T-helper 1 cell (primary cell): Measurements from ENCODE around the gene IL3RA.
"Not testable (repeated sequence)": the region's sequence is repeated elsewhere in the genome, so short reads cannot be mapped to it uniquely, and the experiment has no call there.

Experiments used
- DNase-seq, 5 donors: peaks; one replicate each; pipeline ENCODE4 v3.0.0-alpha.2; 2012 to 2020

Gene IL3RA

DNA sequence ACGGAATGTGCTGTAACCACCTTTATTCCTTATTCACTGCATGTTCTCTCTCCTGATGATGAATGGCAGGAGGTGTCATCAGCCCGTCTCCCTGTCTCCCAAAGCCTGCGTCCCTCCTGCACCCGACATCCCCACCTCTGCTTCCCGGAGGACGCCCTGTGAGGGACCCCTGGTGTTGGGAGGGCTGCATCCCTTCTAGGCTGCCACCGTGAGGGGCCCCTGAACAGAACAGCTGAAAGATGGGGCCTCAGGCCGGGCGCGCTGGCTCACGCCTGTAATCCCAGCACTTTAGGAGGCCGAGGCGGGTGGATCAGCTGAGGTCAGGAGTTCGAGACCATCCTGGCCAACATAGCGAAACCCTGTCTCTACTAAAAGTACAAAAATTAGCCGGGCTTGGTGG lies 89.7 kb downstream of the IL3RA start:
- DNase-seq, result not testable (repeated sequence)

- no peak for DNase-seq
Measured at GRCh38 chrX:1427756-1428155, 91.2 kb downstream of the IL3RA start.

- DNase-seq, result no peak
Measured at GRCh38 chrX:1430451-1430850, 93.9 kb downstream of the IL3RA start.
